NCI-H187 treated with DMSO at 0.1 percent for 48 hours (cell line): Measurements from ENCODE around the gene CLDND2.
"Not testable (repeated sequence)": the region's sequence is repeated elsewhere in the genome, so short reads cannot be mapped to it uniquely, and the experiment has no call there.

ENCODE experiments used
- DNase-seq: peaks from one replicate; lab custom pipeline; 2025; lab: John Stamatoyannopoulos, UW

The CLDND2 gene, protein sequence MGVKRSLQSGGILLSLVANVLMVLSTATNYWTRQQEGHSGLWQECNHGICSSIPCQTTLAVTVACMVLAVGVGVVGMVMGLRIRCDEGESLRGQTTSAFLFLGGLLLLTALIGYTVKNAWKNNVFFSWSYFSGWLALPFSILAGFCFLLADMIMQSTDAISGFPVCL

GRCh38 chr19:51368366-51369282 lies at the start of gene CLDND2:
CLDND2 (minus strand) TSS chr19:51369003; CDS start chr19:51368577, 426 bp downstream.
- DNase-seq, result no peak

DNA sequence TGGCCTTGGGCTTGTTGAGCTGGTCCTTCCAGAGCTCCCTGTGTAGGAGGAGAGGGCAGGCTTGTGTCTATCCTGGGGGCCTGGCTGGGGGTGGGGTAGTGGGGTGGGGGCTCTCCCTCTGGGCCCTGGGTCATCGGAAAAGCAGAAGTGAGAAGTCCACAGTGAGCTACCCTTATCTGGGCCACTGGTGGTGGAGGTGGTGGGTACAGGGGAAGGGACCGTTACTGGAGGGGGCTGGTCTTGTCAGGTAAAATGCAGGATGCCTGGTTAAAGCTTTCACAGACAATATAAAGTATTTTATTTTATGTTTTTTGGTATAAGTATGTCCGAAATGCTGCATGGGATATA lies 49.0 kb upstream of the CLDND2 start:
- no peak for DNase-seq

GRCh38 chr19:51417107-51417809 lies 48.5 kb upstream of the CLDND2 start, which contains the start of gene SIGLEC10:
SIGLEC10 (minus strand) TSS chr19:51417642; CDS start chr19:51417581, 61 bp downstream.
- DNase-seq, result no peak

GRCh38 chr19:51416422-51416821 lies 47.6 kb upstream of the CLDND2 start:
- not testable (repeated sequence) for DNase-seq

- DNase-seq, result no peak
These were observed 46.4 kb upstream of the CLDND2 start for GRCh38 chr19:51415187-51415586.

DNA sequence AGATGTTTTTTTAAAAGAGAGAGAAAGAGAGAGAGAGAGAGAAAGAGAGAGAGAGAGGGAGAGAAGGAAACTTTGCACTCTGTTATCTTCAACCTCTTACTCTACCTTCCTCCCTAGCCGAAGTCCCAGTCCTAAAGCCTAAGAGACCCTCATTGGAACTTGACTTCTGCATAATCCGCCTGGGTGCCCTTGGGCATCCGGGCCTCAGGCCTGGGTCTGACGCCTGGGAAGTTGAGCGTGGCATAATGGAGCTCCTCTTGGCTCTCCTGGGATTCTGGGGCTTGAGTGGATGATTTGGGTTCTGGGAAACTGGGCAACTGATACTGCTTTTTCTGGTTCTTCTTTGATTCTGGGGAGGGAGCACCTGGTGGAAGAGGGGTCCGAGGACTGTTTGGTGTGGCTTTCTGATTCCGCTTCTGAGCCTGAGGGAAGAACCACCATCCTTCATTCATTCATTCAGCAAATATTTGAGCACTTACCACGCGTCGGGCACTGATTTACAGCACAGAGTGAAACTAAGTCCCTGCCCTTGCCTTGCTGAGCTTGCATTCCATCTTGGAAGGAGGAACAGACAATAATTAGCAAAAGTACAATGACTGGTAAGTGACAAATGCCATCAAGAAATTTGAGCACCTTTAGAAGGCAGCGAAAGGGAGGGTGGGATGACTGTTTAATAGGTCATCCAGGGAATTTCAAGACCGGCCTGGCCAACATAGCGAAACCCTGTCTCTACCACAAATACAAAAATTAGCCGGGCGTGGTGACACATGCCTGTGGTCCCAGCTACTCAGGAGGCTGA lies 42.3 kb upstream of the CLDND2 start:
- no peak for DNase-seq

DNA sequence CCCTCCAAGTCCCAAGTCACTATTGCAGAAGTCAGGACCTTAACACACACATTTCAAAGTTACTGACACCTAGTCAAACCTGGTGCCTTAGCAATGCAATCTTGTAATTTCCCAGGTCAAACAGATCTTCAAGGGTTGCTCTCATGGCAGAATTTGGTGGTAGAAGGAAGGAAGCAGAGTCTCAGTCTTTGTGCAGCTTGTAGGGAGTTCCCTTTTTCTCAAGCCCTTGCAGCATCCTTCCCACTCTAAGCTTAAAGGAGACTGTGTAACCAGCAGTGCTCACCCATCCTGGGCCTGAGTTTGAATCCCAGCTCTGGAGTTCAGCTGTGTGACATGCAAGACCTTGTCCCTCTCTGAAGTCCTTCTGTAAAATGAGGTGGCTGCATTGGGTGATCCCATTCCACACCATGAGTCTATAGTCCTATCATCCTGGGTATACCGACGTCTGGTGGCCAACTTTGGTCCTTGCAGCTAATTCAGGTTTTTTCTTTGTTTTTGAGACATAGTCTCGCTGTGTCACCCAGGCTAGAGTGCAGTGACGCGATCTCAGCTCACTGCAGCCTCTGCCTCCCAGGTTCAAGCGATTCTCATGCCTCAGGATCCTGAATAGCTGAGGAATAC lies 38.8 kb upstream of the CLDND2 start:
- no peak for DNase-seq

- DNase-seq, result no peak
These were observed 33.3 kb upstream of the CLDND2 start for GRCh38 chr19:51402117-51402516.

DNA sequence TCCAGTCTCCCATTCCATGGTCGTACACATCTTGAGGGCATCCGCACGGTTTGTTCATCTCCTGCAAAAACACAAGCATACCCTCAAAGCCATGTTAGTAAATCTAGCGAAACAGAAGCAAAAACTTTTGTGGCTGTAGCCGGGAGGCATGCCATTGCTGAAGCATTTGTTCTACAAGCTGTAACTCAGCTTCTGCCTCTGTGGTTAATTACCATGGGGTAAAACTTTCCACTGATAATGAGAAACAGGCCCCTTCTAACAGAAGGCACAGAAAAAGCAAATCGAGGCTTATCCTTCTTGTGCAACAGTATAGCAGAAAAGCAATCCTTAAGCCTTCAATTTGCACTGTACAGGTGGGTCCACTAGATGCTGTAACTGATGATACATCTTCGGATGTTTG lies 31.1 kb upstream of the CLDND2 start:
- DNase-seq, result not testable (repeated sequence)

- DNase-seq, result no peak
These were observed 30.4 kb upstream of the CLDND2 start for GRCh38 chr19:51399231-51399630.

GRCh38 chr19:51398096-51398704 lies 29.4 kb upstream of the CLDND2 start:
- no peak for DNase-seq

- not testable (repeated sequence) for DNase-seq
These were observed 28.6 kb upstream of the CLDND2 start for GRCh38 chr19:51397453-51397852.

- DNase-seq, result no peak
These were observed 27.4 kb upstream of the CLDND2 start for GRCh38 chr19:51396175-51396574.

- DNase-seq, result no peak
These were observed 25.4 kb upstream of the CLDND2 start for GRCh38 chr19:51394050-51394836.

DNA sequence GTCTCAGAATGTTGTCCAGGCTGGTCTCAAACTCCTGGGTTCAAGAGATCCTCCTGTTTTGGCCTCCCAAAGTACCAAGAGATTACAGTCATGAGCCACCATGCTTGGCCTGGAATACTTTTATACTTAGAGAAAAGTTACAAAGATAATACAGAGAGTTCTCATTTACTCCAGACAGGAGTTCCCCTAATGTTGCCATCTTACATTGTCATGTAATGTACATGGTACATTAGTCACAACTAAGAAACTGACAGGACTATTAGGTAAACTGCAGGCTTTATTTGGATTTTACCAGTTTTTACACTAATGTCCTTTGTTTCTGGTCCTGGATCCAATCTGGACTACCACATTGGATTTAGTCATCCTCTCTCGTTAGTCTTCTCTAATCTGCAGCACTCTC lies 23.9 kb upstream of the CLDND2 start:
- no peak for DNase-seq

DNA sequence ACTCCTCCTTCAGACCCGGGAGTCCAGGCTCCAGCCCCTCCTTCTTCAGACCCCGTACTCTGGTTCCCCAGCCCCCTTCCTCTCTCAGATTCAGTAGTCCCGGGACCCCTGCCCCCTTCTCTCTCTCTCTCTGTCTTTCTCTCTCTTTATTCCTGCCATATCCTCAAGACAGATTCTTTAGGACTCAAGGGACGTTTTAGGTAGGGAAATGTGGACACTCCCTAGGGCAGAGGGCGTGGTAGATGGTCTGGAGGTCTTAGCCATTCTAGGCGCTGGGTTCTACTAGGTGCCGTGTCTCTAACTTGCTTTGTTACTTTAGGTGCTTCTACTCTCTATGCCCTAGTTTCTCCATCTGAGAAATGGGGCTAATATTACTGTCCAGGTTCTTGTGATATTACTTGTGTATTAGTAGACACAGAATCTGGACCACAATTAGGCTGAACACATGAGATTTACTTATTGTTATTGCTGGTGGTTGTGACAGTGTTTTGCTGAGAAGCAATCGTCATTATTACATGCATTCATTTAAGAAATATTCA lies 22.3 kb upstream of the CLDND2 start:
- no peak for DNase-seq

DNA sequence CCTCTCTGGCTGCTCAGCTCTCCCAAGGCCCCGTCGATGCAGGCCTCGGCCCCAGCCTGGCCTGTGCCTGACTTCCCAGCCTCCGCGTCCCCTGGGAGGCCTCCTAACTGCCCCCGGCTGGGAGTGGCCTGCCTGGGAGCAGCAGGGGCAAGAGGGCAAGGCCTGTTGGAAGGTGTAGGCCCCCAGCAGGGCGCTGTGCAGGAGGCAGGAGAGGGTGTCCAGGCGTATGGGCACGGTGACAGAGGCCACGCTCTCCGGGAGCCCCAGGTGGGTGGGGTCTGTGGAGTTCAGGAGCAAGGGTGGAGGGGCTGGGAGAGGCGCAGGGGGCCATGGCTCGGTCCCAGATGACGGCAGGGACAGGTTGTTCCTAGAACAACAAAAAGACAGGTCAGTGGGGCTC lies 20.3 kb upstream of the CLDND2 start:
- DNase-seq, result no peak

- DNase-seq, result no peak
These were observed 19.2 kb upstream of the CLDND2 start, which contains the start of gene LIM2 for GRCh38 chr19:51387924-51388389. LIM2 (minus strand) TSS chr19:51387974; CDS start chr19:51387443, 531 bp downstream.

GRCh38 chr19:51386882-51387520 lies 18.2 kb upstream of the CLDND2 start:
- DNase-seq, result no peak
